GM23338 (cell line): ENCODE data around the gene BLTP2. TPM values are rescaled to one million over a fixed set of nuclear protein-coding genes. Genes with fewer than 3 reads are reported as not detected.
A peak's percentile ranks its signal among the peaks of the same experiment; 100 is the strongest.

Experiments
- ATAC-seq: fragments of 200-7000 bp; cut with Tn5 transposase; 3 replicates; pipeline ENCODE4 v1.9.1; 2020
- DNase-seq: peaks from one replicate; pipeline ENCODE4 v3.0.0-alpha.2; 2015; ENCODE audit warnings: low spot score
- H2AFZ ChIP-seq: fragments of 200-600 bp; sonication (generic); 2 replicates; pipeline ENCODE4 v1.8.0; 2016; ENCODE audit warnings: antibody characterized with exemption, mild to moderate bottlenecking, moderate library complexity
- H3F3A ChIP-seq: fragments of 200-600 bp; sonication (generic); replicated peaks from 2 replicates; pipeline ENCODE4 v1.8.0; 2017; ENCODE audit warnings: antibody characterized with exemption, mixed run types, low read depth
- H3K27ac ChIP-seq: fragments of 200-600 bp; sonication (generic); 2 replicates; pipeline ENCODE4 v1.6.1; 2016; ENCODE audit warnings: low read depth
- H3K27me3 ChIP-seq: fragments of 200-600 bp; sonication (generic); 2 replicates; pipeline ENCODE4 v1.8.0; 2016; ENCODE audit warnings: mild to moderate bottlenecking, mixed run types, moderate library complexity; ENCODE audit not compliant: insufficient read depth
- H3K36me3 ChIP-seq: fragments of 200-600 bp; sonication (generic); 2 replicates; pipeline ENCODE4 v1.8.0; 2016; ENCODE audit warnings: mild to moderate bottlenecking; ENCODE audit not compliant: insufficient read depth
- H3K4me1 ChIP-seq: fragments of 200-600 bp; sonication (generic); 2 replicates; pipeline ENCODE4 v1.8.0; 2016; ENCODE audit warnings: mild to moderate bottlenecking, moderate library complexity; ENCODE audit not compliant: insufficient read depth
- H3K4me2 ChIP-seq: fragments of 200-600 bp; sonication (generic); 2 replicates; pipeline ENCODE4 v1.7.1; 2017; ENCODE audit warnings: mixed run types
- H3K4me3 ChIP-seq: fragments of 200-600 bp; sonication (generic); 2 replicates; pipeline ENCODE4 v1.6.1; 2016; ENCODE audit warnings: mixed run types
- H3K79me2 ChIP-seq: fragments of 200-600 bp; sonication (generic); replicated peaks from 2 replicates; pipeline ENCODE4 v1.8.0; 2017; ENCODE audit warnings: mild to moderate bottlenecking; ENCODE audit not compliant: insufficient read depth
- H3K9me2 ChIP-seq: fragments of 200-600 bp; sonication (generic); 2 replicates; pipeline ENCODE4 v1.8.0; 2017; ENCODE audit not compliant: insufficient read depth
- H4K20me1 ChIP-seq: fragments of 200-600 bp; sonication (generic); replicated peaks from 2 replicates; pipeline ENCODE4 v1.8.0; 2017; ENCODE audit warnings: mild to moderate bottlenecking; ENCODE audit not compliant: insufficient read depth
- H3K27ac Mint-ChIP-seq: 2 replicates; pipeline ENCODE4 v1.8.0; 2020; ENCODE audit warnings: inconsistent platforms, mild to moderate bottlenecking, moderate library complexity, mixed read lengths
- H3K27me3 Mint-ChIP-seq: 3 replicates; pipeline ENCODE4 v1.8.0; 2022; ENCODE audit warnings: low read depth, mild to moderate bottlenecking, moderate library complexity, mixed read lengths, inconsistent platforms; ENCODE audit not compliant: insufficient read depth, poor library complexity
- H3K36me3 Mint-ChIP-seq: 3 replicates; pipeline ENCODE4 v1.8.0; 2021; ENCODE audit warnings: low read depth, mild to moderate bottlenecking, inconsistent platforms, moderate library complexity, mixed read lengths
- H3K4me1 Mint-ChIP-seq: 3 replicates; pipeline ENCODE4 v1.8.0; 2020; ENCODE audit warnings: mild to moderate bottlenecking, inconsistent platforms, mixed read lengths
- H3K4me3 Mint-ChIP-seq: 3 replicates; pipeline ENCODE4 v1.8.0; 2021; ENCODE audit warnings: moderate library complexity, mild to moderate bottlenecking, inconsistent platforms, mixed read lengths
- H3K9me3 Mint-ChIP-seq: 3 replicates; pipeline ENCODE4 v1.8.0; 2020; ENCODE audit warnings: moderate library complexity, mild to moderate bottlenecking, inconsistent platforms, mixed read lengths
- CREB1 ChIP-seq: fragments of 250-450 bp; sonication (Bioruptor Pico); IDR thresholded peaks from 2 replicates; pipeline ENCODE4 v1.5.0; 2020; ENCODE audit warnings: low read depth, mild to moderate bottlenecking, moderate library complexity
- EZH2 ChIP-seq: fragments of 200-600 bp; sonication (generic); IDR thresholded peaks from one replicate; pipeline ENCODE4 v1.8.0; 2017; ENCODE audit warnings: antibody characterized with exemption, mild to moderate bottlenecking, low read depth; ENCODE audit not compliant: unreplicated experiment
- EZH2phosphoT487 ChIP-seq: fragments of 200-600 bp; sonication (generic); IDR thresholded peaks from one replicate; pipeline ENCODE4 v1.8.1; 2018; ENCODE audit warnings: antibody characterized with exemption; ENCODE audit not compliant: unreplicated experiment
- JUNB ChIP-seq: IDR thresholded peaks from one replicate; pipeline ENCODE4 v1.6.1; 2016; ENCODE audit warnings: antibody characterized with exemption; ENCODE audit not compliant: unreplicated experiment
- NANOG ChIP-seq: IDR thresholded peaks from 2 replicates; pipeline ENCODE4 v1.6.1; 2016; ENCODE audit warnings: antibody characterized with exemption, borderline replicate concordance
- POLR2AphosphoS5 ChIP-seq: IDR thresholded peaks from 2 replicates; pipeline ENCODE4 v1.6.1; 2016; ENCODE audit warnings: antibody characterized with exemption, low read depth
- ZNF114 ChIP-seq: fragments of 250-450 bp; sonication (Bioruptor Pico); IDR thresholded peaks from 2 replicates; pipeline ENCODE4 v1.5.0; 2020; ENCODE audit warnings: mild to moderate bottlenecking, moderate library complexity
- ZNF331 ChIP-seq: fragments of 250-450 bp; sonication (Bioruptor Pico); IDR thresholded peaks from 2 replicates; pipeline ENCODE4 v1.5.0; 2020; ENCODE audit warnings: low read depth, mild to moderate bottlenecking, moderate library complexity
- polyA plus RNA-seq: library from polyadenylated mRNA; unstranded; fragments of >200 nt; fragmentation: Nextera tagmentation; extraction: Ambion mirVana; gene quantifications from 2 replicates; pipeline ENCODE4 v1.2.1, GENCODE V29; 2016
- total RNA-seq: library from RNA; depleted of rRNA; stranded (reverse); fragments of >200 nt; shearing (Covaris generic); gene quantifications from 2 replicates; pipeline ENCODE4 v1.2.3, GENCODE V29; 2014
- TF ChIP-seq, protein P1 (sequence below): IDR thresholded peaks from one replicate; pipeline ENCODE4 v1.6.1; 2018; ENCODE audit warnings: antibody characterized with exemption; ENCODE audit not compliant: unreplicated experiment
- TF ChIP-seq, protein P2 (sequence below): IDR thresholded peaks from 2 replicates; pipeline ENCODE4 v1.6.1; 2016; ENCODE audit warnings: antibody characterized with exemption
- TF ChIP-seq, protein P3 (sequence below): fragments of 250-450 bp; sonication (Bioruptor Pico); IDR thresholded peaks from 2 replicates; pipeline ENCODE4 v1.5.0; 2020; ENCODE audit warnings: mild to moderate bottlenecking, moderate library complexity

The BLTP2 gene
- total and polyA plus RNA-seq, 2 experiments from 2014 or later, result 58.6 to 166 TPM

DNA sequence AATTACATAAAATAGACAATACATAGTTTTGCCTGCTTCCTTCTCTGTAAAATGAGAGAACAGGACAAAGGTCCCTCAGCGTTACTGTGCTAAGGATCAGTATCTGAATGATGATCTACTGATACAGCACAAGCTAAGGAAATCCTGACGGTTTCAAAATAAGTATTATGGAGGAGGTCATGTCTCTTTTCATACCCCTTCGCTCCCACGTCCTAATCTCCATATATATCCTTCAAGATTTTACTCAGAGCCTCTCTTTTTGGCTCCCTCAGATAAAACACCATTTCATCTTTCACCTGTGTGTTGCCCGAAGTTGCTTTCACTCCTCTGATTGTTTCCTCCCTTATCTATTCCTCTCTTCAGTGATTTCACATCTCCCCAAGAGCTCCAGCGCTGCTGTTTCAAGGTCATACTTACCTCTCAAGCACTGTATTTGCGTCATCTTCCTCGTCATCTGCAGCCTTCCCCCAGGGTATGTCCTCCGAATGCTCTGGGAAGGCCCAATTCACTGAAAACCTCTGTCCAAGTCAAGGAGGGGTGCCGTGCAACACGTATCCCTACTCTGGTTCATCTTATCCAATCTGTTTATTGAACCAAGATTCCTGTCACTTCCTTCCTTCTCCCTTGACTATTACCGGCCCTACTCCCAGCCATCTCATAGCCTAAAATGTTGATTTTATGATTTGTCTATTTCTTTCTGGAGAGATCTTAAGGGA, 1.2 kb upstream of the BLTP2 start:
- H3K27ac Mint-ChIP-seq, result peak overlapping the region; percentile 37
- peaks cover 33% of the 10 kb centered on the region for H3K79me2 ChIP-seq

More for the DNA sequence above, 1.2 kb upstream of the BLTP2 start:
- ATAC-seq (no peak), DNase-seq (no peak)
- H3K27me3 ChIP-seq, result no peaks in the 10 kb centered on the region
- Mint-ChIP-seq H3K27me3 (peaks cover 9% of the 10 kb centered on the region), H3K4me1 (peaks cover 22% of the 10 kb centered on the region), H3K4me3 (peak overlapping the region; percentile 91), H3K9me3 (no peaks in the 10 kb centered on the region), H3K36me3 (peaks cover 54% of the 10 kb centered on the region)
- H3K36me3 ChIP-seq, result peaks cover 28% of the 10 kb centered on the region
- peak overlapping the region; percentile 72; the same call in 1 of the 2 replicates for H3K4me2 ChIP-seq
- no peak overlapping the region for H3K4me3 ChIP-seq
- no peak for TF ChIP-seq NANOG
- TF ChIP-seq ZNF331 (CRISPR knock-in tag), result no peak
- no peak for TF ChIP-seq CREB1 (CRISPR knock-in tag)
- TF ChIP-seq POLR2AphosphoS5, result no peak
- TF ChIP-seq ZNF114 (CRISPR knock-in tag), result no peak
- TF ChIP-seq EZH2phosphoT487, result no peak
- TF ChIP-seq, protein P1, sequence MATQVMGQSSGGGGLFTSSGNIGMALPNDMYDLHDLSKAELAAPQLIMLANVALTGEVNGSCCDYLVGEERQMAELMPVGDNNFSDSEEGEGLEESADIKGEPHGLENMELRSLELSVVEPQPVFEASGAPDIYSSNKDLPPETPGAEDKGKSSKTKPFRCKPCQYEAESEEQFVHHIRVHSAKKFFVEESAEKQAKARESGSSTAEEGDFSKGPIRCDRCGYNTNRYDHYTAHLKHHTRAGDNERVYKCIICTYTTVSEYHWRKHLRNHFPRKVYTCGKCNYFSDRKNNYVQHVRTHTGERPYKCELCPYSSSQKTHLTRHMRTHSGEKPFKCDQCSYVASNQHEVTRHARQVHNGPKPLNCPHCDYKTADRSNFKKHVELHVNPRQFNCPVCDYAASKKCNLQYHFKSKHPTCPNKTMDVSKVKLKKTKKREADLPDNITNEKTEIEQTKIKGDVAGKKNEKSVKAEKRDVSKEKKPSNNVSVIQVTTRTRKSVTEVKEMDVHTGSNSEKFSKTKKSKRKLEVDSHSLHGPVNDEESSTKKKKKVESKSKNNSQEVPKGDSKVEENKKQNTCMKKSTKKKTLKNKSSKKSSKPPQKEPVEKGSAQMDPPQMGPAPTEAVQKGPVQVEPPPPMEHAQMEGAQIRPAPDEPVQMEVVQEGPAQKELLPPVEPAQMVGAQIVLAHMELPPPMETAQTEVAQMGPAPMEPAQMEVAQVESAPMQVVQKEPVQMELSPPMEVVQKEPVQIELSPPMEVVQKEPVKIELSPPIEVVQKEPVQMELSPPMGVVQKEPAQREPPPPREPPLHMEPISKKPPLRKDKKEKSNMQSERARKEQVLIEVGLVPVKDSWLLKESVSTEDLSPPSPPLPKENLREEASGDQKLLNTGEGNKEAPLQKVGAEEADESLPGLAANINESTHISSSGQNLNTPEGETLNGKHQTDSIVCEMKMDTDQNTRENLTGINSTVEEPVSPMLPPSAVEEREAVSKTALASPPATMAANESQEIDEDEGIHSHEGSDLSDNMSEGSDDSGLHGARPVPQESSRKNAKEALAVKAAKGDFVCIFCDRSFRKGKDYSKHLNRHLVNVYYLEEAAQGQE, result no peak
- TF ChIP-seq, protein P2, sequence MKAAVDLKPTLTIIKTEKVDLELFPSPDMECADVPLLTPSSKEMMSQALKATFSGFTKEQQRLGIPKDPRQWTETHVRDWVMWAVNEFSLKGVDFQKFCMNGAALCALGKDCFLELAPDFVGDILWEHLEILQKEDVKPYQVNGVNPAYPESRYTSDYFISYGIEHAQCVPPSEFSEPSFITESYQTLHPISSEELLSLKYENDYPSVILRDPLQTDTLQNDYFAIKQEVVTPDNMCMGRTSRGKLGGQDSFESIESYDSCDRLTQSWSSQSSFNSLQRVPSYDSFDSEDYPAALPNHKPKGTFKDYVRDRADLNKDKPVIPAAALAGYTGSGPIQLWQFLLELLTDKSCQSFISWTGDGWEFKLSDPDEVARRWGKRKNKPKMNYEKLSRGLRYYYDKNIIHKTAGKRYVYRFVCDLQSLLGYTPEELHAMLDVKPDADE, result no peak
- TF ChIP-seq, protein P3, sequence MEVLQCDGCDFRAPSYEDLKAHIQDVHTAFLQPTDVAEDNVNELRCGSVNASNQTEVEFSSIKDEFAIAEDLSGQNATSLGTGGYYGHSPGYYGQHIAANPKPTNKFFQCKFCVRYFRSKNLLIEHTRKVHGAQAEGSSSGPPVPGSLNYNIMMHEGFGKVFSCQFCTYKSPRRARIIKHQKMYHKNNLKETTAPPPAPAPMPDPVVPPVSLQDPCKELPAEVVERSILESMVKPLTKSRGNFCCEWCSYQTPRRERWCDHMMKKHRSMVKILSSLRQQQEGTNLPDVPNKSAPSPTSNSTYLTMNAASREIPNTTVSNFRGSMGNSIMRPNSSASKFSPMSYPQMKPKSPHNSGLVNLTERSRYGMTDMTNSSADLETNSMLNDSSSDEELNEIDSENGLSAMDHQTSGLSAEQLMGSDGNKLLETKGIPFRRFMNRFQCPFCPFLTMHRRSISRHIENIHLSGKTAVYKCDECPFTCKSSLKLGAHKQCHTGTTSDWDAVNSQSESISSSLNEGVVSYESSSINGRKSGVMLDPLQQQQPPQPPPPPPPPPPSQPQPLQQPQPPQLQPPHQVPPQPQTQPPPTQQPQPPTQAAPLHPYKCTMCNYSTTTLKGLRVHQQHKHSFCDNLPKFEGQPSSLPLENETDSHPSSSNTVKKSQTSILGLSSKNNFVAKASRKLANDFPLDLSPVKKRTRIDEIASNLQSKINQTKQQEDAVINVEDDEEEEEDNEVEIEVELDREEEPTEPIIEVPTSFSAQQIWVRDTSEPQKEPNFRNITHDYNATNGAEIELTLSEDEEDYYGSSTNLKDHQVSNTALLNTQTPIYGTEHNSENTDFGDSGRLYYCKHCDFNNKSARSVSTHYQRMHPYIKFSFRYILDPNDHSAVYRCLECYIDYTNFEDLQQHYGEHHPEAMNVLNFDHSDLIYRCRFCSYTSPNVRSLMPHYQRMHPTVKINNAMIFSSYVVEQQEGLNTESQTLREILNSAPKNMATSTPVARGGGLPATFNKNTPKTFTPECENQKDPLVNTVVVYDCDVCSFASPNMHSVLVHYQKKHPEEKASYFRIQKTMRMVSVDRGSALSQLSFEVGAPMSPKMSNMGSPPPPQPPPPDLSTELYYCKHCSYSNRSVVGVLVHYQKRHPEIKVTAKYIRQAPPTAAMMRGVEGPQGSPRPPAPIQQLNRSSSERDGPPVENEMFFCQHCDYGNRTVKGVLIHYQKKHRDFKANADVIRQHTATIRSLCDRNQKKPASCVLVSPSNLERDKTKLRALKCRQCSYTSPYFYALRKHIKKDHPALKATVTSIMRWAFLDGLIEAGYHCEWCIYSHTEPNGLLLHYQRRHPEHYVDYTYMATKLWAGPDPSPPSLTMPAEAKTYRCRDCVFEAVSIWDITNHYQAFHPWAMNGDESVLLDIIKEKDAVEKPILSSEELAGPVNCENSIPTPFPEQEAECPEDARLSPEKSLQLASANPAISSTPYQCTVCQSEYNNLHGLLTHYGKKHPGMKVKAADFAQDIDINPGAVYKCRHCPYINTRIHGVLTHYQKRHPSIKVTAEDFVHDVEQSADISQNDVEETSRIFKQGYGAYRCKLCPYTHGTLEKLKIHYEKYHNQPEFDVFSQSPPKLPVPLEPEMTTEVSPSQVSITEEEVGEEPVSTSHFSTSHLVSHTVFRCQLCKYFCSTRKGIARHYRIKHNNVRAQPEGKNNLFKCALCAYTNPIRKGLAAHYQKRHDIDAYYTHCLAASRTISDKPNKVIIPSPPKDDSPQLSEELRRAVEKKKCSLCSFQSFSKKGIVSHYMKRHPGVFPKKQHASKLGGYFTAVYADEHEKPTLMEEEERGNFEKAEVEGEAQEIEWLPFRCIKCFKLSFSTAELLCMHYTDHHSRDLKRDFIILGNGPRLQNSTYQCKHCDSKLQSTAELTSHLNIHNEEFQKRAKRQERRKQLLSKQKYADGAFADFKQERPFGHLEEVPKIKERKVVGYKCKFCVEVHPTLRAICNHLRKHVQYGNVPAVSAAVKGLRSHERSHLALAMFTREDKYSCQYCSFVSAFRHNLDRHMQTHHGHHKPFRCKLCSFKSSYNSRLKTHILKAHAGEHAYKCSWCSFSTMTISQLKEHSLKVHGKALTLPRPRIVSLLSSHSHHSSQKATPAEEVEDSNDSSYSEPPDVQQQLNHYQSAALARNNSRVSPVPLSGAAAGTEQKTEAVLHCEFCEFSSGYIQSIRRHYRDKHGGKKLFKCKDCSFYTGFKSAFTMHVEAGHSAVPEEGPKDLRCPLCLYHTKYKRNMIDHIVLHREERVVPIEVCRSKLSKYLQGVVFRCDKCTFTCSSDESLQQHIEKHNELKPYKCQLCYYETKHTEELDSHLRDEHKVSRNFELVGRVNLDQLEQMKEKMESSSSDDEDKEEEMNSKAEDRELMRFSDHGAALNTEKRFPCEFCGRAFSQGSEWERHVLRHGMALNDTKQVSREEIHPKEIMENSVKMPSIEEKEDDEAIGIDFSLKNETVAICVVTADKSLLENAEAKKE (CRISPR knock-in tag), result no peak
- TF ChIP-seq JUNB, result no peak
- TF ChIP-seq EZH2, result no peak
- H3F3A ChIP-seq, result peaks cover 18% of the 10 kb centered on the region; the same call in 1 of the 2 replicates
- peak overlapping the region; percentile 43 for H3K27ac ChIP-seq
- H3K4me1 ChIP-seq, result peaks cover 11% of the 10 kb centered on the region; the same call in 1 of the 2 replicates
- no peak overlapping the region for H2AFZ ChIP-seq
- no peaks in the 10 kb centered on the region for H3K9me2 ChIP-seq
- peaks cover 19% of the 10 kb centered on the region for H4K20me1 ChIP-seq
